A673 (cell line): Measurements from ENCODE around the gene TNPO2. TPM values are rescaled to one million over a fixed set of nuclear protein-coding genes. Genes with fewer than 3 reads are reported as not detected.

Experiments
- BruUV-seq: library from RNA; stranded (reverse); fragments of 400-500 nt; replicated peaks from 2 replicates; lab custom pipeline; 2021; lab: Mats Ljungman, UMichigan
- CTCF ChIA-PET: fragments of 300-600 bp; sonication (Branson Sonifier 250); formaldehyde crosslinking; loops from one replicate; lab custom pipeline; 2022; ENCODE audit warnings: antibody characterized with exemption; lab: Charles Lee
- POLR2A ChIA-PET: fragments of 300-600 bp; sonication (Branson Sonifier 250); formaldehyde crosslinking; loops from one replicate; lab custom pipeline; 2022; ENCODE audit warnings: antibody characterized with exemption; ENCODE audit not compliant: low non-redundant PET; lab: Charles Lee
- DNase-seq: peaks from one replicate; pipeline ENCODE4 v3.0.0-alpha.2; 2015; ENCODE audit warnings: low spot score
- H3K27ac ChIP-seq: fragments of 200-600 bp; sonication (generic); 2 replicates; pipeline ENCODE4 v1.5.1; 2016; ENCODE audit warnings: mixed run types, low read depth, mild to moderate bottlenecking, mixed read lengths, antibody characterized with exemption, low read length; ENCODE audit not compliant: poor library complexity, severe bottlenecking
- H3K27me3 ChIP-seq: fragments of 200-600 bp; sonication (generic); replicated peaks from 2 replicates; pipeline ENCODE4 v1.6.1; 2017; ENCODE audit warnings: mixed run types, low read depth, mild to moderate bottlenecking, mixed read lengths, antibody characterized with exemption, low read length; ENCODE audit not compliant: insufficient read depth, poor library complexity
- H3K36me3 ChIP-seq: fragments of 200-600 bp; sonication (generic); 2 replicates; pipeline ENCODE4 v1.6.1; 2016; ENCODE audit warnings: mixed run types, mild to moderate bottlenecking, mixed read lengths, antibody characterized with exemption, low read length; ENCODE audit not compliant: insufficient read depth, poor library complexity, severe bottlenecking
- H3K4me1 ChIP-seq: fragments of 200-600 bp; sonication (generic); 2 replicates; pipeline ENCODE4 v1.6.1; 2017; ENCODE audit warnings: mixed run types, mild to moderate bottlenecking, mixed read lengths, antibody characterized with exemption, low read length; ENCODE audit not compliant: insufficient read depth, poor library complexity, severe bottlenecking
- H3K4me3 ChIP-seq: fragments of 200-600 bp; sonication (generic); 2 replicates; pipeline ENCODE4 v1.5.1; 2016; ENCODE audit warnings: low read depth, mixed run types, mild to moderate bottlenecking, mixed read lengths, low read length; ENCODE audit not compliant: poor library complexity, severe bottlenecking
- H3K9me3 ChIP-seq: fragments of 200-600 bp; sonication (generic); 2 replicates; pipeline ENCODE4 v1.6.1; 2016; ENCODE audit warnings: mixed run types, low read depth, mild to moderate bottlenecking, mixed read lengths, antibody characterized with exemption, low read length; ENCODE audit not compliant: poor library complexity, severe bottlenecking
- EZH2 ChIP-seq: fragments of 200-600 bp; sonication (generic); IDR thresholded peaks from 2 replicates; pipeline ENCODE4 v1.6.1; 2017; ENCODE audit warnings: borderline replicate concordance, low read depth, mild to moderate bottlenecking, mixed read lengths, antibody characterized with exemption, low read length; ENCODE audit not compliant: poor library complexity, severe bottlenecking
- intact Hi-C: fragments of 100-400 bp; cut with micrococcal nuclease; formaldehyde crosslinking; loops from one replicate; pipeline ENCODE4 v1.10.0; 2022; ENCODE audit not compliant: unreplicated experiment
- total RNA-seq: library from RNA; stranded (reverse); gene quantifications from 2 replicates; pipeline ENCODE4 v1.2.3, GENCODE V29; 2021
- TF ChIP-seq, protein P1 (sequence below): fragments of 300-800, 200-600 bp; sonication (generic); conservative IDR thresholded peaks from 2 replicates; pipeline ENCODE4 v1.5.1; 2017; ENCODE audit warnings: low read depth, mild to moderate bottlenecking, antibody characterized with exemption, low read length, moderate library complexity, mixed read lengths

The TNPO2 gene
- total RNA-seq, 1 experiment from 2014 or later = 150 TPM

DNA sequence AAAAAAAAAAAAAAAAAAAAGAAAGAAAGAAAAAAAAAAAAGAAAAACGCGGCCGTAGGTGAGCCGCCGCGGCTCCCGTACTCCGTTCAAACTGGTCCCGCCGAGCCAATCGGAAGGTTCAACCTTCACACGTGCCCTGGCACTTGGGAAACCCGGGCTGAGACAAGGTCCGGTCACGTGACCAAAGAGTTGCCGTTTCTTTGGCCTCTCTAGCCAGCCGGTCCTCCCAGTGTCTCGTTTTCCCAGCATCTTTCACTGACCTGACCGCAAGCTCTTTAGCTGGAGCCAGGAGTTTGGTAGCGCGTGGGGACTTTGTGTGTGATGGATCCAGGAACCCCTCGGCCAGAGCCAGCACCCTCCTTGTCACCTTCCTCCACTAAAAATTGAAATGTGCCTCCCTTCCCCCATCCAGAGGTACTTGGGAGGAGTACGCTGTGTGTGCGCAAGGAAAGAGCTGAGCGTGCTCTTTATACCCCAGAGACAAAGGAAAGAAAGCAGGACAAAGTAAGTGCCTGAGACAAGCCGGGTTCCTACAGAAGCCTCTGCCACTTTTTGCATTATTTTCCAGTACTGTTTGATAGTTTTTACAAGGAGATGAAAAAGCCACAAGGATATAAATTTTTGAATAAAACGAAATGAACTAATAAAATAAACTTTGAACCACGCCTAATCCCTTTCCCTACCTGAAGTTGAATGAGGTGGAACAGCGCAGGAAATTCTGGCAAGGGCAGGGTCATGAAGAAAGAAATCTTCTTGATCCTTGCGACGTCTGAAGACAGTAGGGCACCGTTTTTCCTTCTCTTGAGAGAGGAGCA, 959 bp downstream of the TNPO2 start:
- Histone ChIP-seq H3K9me3 (no peaks in the 10 kb centered on the region), H3K27me3 (no peaks in the 10 kb centered on the region), H3K36me3 (peaks cover 19% of the 10 kb centered on the region), H3K4me3 (peak overlapping the region; percentile 94), H3K4me1 (peaks cover 5% of the 10 kb centered on the region), H3K27ac (peak overlapping the region; percentile 98)
- intact Hi-C loops = no loop called here
- TF ChIP-seq, protein P1, sequence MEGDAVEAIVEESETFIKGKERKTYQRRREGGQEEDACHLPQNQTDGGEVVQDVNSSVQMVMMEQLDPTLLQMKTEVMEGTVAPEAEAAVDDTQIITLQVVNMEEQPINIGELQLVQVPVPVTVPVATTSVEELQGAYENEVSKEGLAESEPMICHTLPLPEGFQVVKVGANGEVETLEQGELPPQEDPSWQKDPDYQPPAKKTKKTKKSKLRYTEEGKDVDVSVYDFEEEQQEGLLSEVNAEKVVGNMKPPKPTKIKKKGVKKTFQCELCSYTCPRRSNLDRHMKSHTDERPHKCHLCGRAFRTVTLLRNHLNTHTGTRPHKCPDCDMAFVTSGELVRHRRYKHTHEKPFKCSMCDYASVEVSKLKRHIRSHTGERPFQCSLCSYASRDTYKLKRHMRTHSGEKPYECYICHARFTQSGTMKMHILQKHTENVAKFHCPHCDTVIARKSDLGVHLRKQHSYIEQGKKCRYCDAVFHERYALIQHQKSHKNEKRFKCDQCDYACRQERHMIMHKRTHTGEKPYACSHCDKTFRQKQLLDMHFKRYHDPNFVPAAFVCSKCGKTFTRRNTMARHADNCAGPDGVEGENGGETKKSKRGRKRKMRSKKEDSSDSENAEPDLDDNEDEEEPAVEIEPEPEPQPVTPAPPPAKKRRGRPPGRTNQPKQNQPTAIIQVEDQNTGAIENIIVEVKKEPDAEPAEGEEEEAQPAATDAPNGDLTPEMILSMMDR = no peak
- no peak for TF ChIP-seq EZH2
- ChIA-PET POLR2A (interaction anchor here (0.5 to 0.6 kb wide), 2 partner anchors 30 to 795 kb away, joined by 4 to 5 read pairs; no protein-coding TSS in a partner anchor), CTCF (interaction anchor here (0.5 to 1.2 kb wide), 4 partner anchors 14 to 576 kb away, joined by 3 to 5 read pairs (median 4); partner anchors contain the start of gene GET3)
- DNase-seq = peak; percentile 100
- TSS peak; percentile 95 for BruUV-seq

DNA sequence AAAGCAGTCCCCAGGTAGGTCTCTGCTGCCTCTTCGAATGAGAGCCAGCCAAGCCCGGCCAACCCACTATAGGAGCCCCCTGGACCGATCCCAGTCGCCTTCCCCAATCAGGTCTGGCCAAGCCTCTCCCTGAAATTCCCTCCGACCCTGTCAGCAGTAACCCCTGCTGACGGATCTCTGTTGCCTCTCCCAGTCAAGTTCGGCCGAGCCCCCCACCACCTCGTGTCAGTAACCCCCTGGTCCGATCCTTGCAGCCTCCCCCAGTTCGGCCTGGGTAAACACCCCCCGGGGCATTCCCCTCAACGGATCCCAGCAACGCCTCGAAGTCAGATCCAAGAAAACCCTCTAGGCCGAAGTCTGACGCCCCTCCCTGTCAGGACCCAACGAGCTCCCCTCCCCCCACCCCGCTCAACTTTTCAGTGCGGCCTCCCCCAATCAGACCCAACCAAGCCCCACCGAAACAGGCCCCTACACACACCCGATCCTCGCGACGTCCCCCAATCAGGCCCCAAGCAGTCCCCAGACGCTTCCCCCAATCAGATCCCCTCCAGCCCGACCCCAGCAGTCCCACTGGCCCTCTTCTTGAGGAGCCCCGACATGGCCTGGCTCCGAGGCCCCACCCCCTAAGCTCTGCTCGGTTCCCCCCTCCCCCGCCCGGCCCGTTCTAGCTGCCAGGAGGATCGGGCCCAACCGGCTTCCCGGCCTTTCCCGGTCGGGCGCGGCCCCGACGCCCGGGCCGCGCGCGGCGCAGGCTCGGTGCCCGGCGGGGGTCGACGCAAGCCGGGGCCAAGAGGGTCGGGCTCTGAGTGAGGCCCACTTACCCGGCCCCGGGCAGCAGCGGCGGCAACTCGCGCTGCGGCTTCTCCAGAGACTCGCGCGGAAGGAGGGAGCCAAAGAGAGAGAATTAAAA, 1.8 kb downstream of the TNPO2 start:
- H3K9me3 ChIP-seq = no peaks in the 10 kb centered on the region
- ChIA-PET POLR2A (interaction anchor here (0.5 to 0.7 kb wide), 7 partner anchors 17 to 796 kb away, joined by 3 to 24 read pairs (median 5); no protein-coding TSS in a partner anchor), CTCF (interaction anchor here (0.6 to 1.2 kb wide), 3 partner anchors 38 to 77 kb away, joined by 3 to 8 read pairs (median 4); no protein-coding TSS in a partner anchor)
- peak; percentile 86 for DNase-seq
- no TSS peak for BruUV-seq
- TF ChIP-seq, protein P1 = no peak
- TF ChIP-seq EZH2 = no peak
- H3K36me3 ChIP-seq = peaks cover 25% of the 10 kb centered on the region
- H3K27ac ChIP-seq = peak overlapping the region; percentile 98
- H3K27me3 ChIP-seq = no peaks in the 10 kb centered on the region
- peaks cover 5% of the 10 kb centered on the region for H3K4me1 ChIP-seq
- H3K4me3 ChIP-seq = peak overlapping the region; percentile 94
- intact Hi-C loops = no loop called here
